Neural progenitor cell (in vitro differentiated cells): Measurements from ENCODE around the gene CACNA1C. TPM values are rescaled to one million over a fixed set of nuclear protein-coding genes. Genes with fewer than 3 reads are reported as not detected.

Experiments
- DNase-seq: peaks from one replicate; pipeline ENCODE4 v3.0.0-alpha.2; 2016; ENCODE audit warnings: low spot score
- H2AFZ ChIP-seq: fragments of 200-600 bp; sonication (generic); replicated peaks from 2 replicates; pipeline ENCODE4 v1.6.1; 2016; ENCODE audit warnings: antibody characterized with exemption
- H3F3A ChIP-seq: fragments of 200-600 bp; sonication (generic); 2 replicates; pipeline ENCODE4 v1.6.1; 2016; ENCODE audit warnings: antibody characterized with exemption, low read depth
- H3K27ac ChIP-seq: fragments of 200-600 bp; sonication (generic); 2 replicates; pipeline ENCODE4 v1.5.1; 2016; ENCODE audit warnings: mild to moderate bottlenecking
- H3K27me3 ChIP-seq: fragments of 200-600 bp; sonication (generic); 2 replicates; pipeline ENCODE4 v1.6.1; 2016; ENCODE audit warnings: mild to moderate bottlenecking, moderate library complexity
- H3K36me3 ChIP-seq: fragments of 200-600 bp; sonication (generic); 2 replicates; pipeline ENCODE4 v1.5.1; 2016
- H3K4me1 ChIP-seq: fragments of 200-600 bp; sonication (generic); 2 replicates; pipeline ENCODE4 v1.6.1; 2016; ENCODE audit warnings: mixed run types
- H3K4me2 ChIP-seq: fragments of 200-600 bp; sonication (generic); 2 replicates; pipeline ENCODE4 v1.6.1; 2016
- H3K4me3 ChIP-seq: fragments of 200-600 bp; sonication (generic); 2 replicates; pipeline ENCODE4 v1.5.1; 2016
- H3K79me2 ChIP-seq: fragments of 200-600 bp; sonication (generic); 2 replicates; pipeline ENCODE4 v1.6.1; 2016; ENCODE audit warnings: low read depth
- H3K9ac ChIP-seq: fragments of 200-600 bp; sonication (generic); 2 replicates; pipeline ENCODE4 v1.6.1; 2016
- H3K9me3 ChIP-seq: fragments of 200-600 bp; sonication (generic); 2 replicates; pipeline ENCODE4 v1.5.1; 2016; ENCODE audit warnings: low read depth
- H4K20me1 ChIP-seq: fragments of 200-600 bp; sonication (generic); 2 replicates; pipeline ENCODE4 v1.6.1; 2016; ENCODE audit warnings: low read depth
- H3K27ac Mint-ChIP-seq: 3 replicates; pipeline ENCODE4 v1.8.0; 2021; ENCODE audit warnings: mixed read lengths
- H3K27me3 Mint-ChIP-seq: 2 replicates; pipeline ENCODE4 v1.8.0; 2022; ENCODE audit warnings: low read depth, mild to moderate bottlenecking, inconsistent platforms, moderate library complexity, mixed read lengths; ENCODE audit not compliant: insufficient read depth
- H3K36me3 Mint-ChIP-seq: 3 replicates; pipeline ENCODE4 v1.8.0; 2021; ENCODE audit warnings: mixed read lengths
- H3K4me1 Mint-ChIP-seq: 3 replicates; pipeline ENCODE4 v1.8.0; 2021; ENCODE audit warnings: mixed read lengths
- H3K4me3 Mint-ChIP-seq: 3 replicates; pipeline ENCODE4 v1.8.0; 2021; ENCODE audit warnings: mild to moderate bottlenecking, moderate library complexity, mixed read lengths
- H3K9me3 Mint-ChIP-seq: 3 replicates; pipeline ENCODE4 v1.8.0; 2020; ENCODE audit warnings: mixed read lengths
- EZH2 ChIP-seq: fragments of 200-600 bp; sonication (generic); IDR thresholded peaks from 2 replicates; pipeline ENCODE4 v1.6.1; 2017; ENCODE audit warnings: antibody characterized with exemption, mild to moderate bottlenecking, moderate library complexity
- EZH2phosphoT487 ChIP-seq: fragments of 200-600 bp; sonication (generic); IDR thresholded peaks from 2 replicates; pipeline ENCODE4 v1.6.1; 2017; ENCODE audit warnings: antibody characterized with exemption
- total RNA-seq: library from RNA; depleted of rRNA; stranded (reverse); fragments of >200 nt; gene quantifications from 2 replicates; pipeline ENCODE4 v1.2.3, GENCODE V29; 2015; ENCODE audit warnings: low replicate concordance
- TF ChIP-seq, protein P1 (sequence below): fragments of 200-600 bp; sonication (generic); IDR thresholded peaks from 2 replicates; pipeline ENCODE4 v1.5.1; 2017; ENCODE audit warnings: antibody characterized with exemption, mild to moderate bottlenecking

The CACNA1C gene
- total RNA-seq, 1 donor from 2014 or later = 2.7 TPM

DNA sequence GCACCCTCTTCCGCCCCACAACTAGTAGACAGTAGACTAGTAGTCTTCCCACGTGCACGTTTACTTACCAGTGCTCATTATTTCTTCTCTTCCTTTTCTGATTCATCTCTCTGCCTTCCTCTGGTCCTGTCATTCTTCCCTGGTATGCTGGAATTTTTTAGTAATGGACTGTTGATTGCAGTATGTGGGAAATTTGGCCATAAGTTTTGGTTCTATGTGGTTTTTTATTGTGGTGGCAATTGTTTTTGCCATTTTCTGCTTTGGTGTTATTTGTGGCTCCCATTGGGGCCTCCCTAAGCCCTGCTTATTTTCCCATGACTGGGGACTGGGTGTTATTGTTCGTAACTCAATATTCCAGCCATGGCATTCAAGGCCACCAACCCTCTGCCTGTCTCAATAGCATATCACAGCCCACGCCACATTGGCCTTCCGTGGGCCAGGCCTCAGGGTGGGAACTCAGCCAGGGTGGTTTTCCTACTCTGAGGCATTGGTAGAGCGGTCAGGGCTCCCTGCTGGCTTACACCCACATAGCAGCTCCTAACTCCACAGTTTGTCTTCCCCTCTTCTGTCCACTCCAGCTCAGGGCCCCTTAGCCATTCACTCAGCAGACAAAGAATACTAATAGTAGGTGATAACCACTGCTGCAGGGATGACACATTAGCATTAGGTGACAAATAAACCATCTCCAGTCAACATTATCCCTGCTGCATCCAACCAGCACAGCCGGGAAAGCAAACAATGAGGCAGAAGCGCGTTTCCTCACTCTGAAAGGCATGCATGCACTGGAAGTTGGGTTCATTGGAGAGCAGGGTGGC, 321.5 kb downstream of the CACNA1C start:
- no peak overlapping the region for H3K4me2 ChIP-seq
- no peaks in the 10 kb centered on the region for H3F3A ChIP-seq
- H3K4me3 ChIP-seq = no peak overlapping the region
- H3K27ac ChIP-seq = no peak overlapping the region
- no peak overlapping the region for H2AFZ ChIP-seq
- peaks cover 11% of the 10 kb centered on the region for H3K4me1 ChIP-seq
- H3K9ac ChIP-seq = no peak overlapping the region
- no peak for TF ChIP-seq EZH2
- TF ChIP-seq EZH2phosphoT487 = no peak
- no peaks in the 10 kb centered on the region for H3K36me3 ChIP-seq
- no peaks in the 10 kb centered on the region for H4K20me1 ChIP-seq
- no peaks in the 10 kb centered on the region for H3K36me3 Mint-ChIP-seq
- H3K27me3 Mint-ChIP-seq = peaks cover 4% of the 10 kb centered on the region
- H3K9me3 ChIP-seq = no peaks in the 10 kb centered on the region
- no peak overlapping the region for H3K4me3 Mint-ChIP-seq
- H3K4me1 Mint-ChIP-seq = peaks cover 46% of the 10 kb centered on the region
- H3K27me3 ChIP-seq = no peaks in the 10 kb centered on the region
- DNase-seq = no peak
- H3K9me3 Mint-ChIP-seq = no peaks in the 10 kb centered on the region
- no peaks in the 10 kb centered on the region for H3K79me2 ChIP-seq
- no peak overlapping the region for H3K27ac Mint-ChIP-seq

DNA sequence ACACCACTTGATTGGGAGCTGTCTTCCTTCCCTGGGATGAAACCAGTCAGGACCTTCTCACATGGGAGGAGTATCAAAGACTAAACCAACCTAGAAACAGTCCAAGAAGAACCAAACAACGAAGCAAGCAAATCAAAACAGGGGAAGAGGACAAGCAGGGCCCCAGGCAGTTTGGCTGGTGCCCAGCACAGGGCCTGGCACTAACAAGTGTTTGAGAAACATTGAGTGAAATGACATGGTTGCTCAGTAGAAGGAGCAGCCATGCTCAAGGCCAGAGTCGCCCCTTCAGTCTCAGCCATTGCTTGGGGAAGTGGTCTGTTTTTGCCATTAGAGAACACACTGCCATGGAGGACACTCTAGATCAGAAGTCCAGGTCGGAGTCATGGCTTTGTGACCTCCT, 323.1 kb downstream of the CACNA1C start:
- Histone ChIP-seq H2AFZ (no peak overlapping the region), H3K79me2 (no peaks in the 10 kb centered on the region), H3K36me3 (no peaks in the 10 kb centered on the region), H3K9ac (no peak overlapping the region), H3F3A (no peaks in the 10 kb centered on the region), H3K4me3 (no peak overlapping the region), H3K4me2 (no peak overlapping the region), H4K20me1 (no peaks in the 10 kb centered on the region), H3K27ac (no peak overlapping the region), H3K9me3 (no peaks in the 10 kb centered on the region), H3K27me3 (no peaks in the 10 kb centered on the region), H3K4me1 (peaks cover 11% of the 10 kb centered on the region)
- no peaks in the 10 kb centered on the region for H3K9me3 Mint-ChIP-seq
- peak overlapping the region; percentile 31 for H3K27ac Mint-ChIP-seq
- H3K36me3 Mint-ChIP-seq = no peaks in the 10 kb centered on the region
- peaks cover 4% of the 10 kb centered on the region for H3K27me3 Mint-ChIP-seq
- DNase-seq = no peak
- peaks cover 42% of the 10 kb centered on the region for H3K4me1 Mint-ChIP-seq
- H3K4me3 Mint-ChIP-seq = no peak overlapping the region
- TF ChIP-seq, protein P1, sequence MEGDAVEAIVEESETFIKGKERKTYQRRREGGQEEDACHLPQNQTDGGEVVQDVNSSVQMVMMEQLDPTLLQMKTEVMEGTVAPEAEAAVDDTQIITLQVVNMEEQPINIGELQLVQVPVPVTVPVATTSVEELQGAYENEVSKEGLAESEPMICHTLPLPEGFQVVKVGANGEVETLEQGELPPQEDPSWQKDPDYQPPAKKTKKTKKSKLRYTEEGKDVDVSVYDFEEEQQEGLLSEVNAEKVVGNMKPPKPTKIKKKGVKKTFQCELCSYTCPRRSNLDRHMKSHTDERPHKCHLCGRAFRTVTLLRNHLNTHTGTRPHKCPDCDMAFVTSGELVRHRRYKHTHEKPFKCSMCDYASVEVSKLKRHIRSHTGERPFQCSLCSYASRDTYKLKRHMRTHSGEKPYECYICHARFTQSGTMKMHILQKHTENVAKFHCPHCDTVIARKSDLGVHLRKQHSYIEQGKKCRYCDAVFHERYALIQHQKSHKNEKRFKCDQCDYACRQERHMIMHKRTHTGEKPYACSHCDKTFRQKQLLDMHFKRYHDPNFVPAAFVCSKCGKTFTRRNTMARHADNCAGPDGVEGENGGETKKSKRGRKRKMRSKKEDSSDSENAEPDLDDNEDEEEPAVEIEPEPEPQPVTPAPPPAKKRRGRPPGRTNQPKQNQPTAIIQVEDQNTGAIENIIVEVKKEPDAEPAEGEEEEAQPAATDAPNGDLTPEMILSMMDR = no peak
- no peak for TF ChIP-seq EZH2phosphoT487
- TF ChIP-seq EZH2 = no peak

DNA sequence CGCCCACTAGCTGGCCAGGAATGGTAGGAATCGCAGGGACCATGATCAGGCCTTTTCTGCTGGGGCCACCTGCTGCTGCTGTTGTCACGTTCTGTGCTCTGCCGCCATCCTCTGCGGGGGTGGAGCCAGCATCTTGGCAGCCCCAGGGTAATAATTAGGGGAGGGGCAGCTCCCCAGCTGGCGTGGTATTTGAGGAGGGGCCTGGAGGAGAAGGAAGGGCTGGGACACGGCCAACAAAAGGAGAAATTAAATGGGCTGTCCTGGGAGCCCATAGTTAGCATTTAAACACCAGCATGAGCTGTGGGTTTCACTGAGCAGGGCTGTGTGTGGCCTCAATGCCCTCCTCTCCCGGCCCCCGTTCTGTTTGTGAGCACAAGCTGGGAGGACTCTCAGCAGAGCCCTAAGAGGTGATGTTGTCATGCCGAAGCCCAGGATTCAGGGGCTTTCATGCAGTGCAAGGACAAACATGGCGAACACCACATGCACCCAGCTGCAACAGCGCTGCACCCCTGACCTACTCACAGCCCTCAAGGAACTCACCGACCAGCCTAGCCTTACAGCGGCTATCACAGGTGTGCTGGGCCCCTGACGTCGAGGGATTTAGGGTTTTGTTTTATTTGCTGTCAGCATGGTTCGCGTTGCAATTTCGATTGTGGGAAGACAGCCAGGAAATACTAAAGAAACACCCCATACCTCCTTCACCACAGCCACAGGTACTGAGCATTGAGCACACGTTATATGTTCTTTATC, 324.3 kb downstream of the CACNA1C start:
- DNase-seq = peak; percentile 61
- TF ChIP-seq, protein P1 = no peak
- no peak for TF ChIP-seq EZH2phosphoT487
- TF ChIP-seq EZH2 = no peak

More for the DNA sequence above, 324.3 kb downstream of the CACNA1C start:
- H2AFZ ChIP-seq = peak overlapping the region; percentile 52
- peaks cover 34% of the 10 kb centered on the region for H3K4me1 Mint-ChIP-seq
- no peaks in the 10 kb centered on the region for H3K36me3 Mint-ChIP-seq
- H3K4me3 ChIP-seq = no peak overlapping the region
- H3K27ac ChIP-seq = no peak overlapping the region
- H3K4me2 ChIP-seq = peak overlapping the region; percentile 43
- H3K79me2 ChIP-seq = no peaks in the 10 kb centered on the region
- H3K9ac ChIP-seq = no peak overlapping the region
- H3K36me3 ChIP-seq = no peaks in the 10 kb centered on the region
- H3K4me3 Mint-ChIP-seq = no peak overlapping the region
- H4K20me1 ChIP-seq = no peaks in the 10 kb centered on the region
- H3K27me3 Mint-ChIP-seq = peaks cover 7% of the 10 kb centered on the region
- no peaks in the 10 kb centered on the region for H3K27me3 ChIP-seq
- no peaks in the 10 kb centered on the region for H3F3A ChIP-seq
- H3K27ac Mint-ChIP-seq = no peak overlapping the region
- H3K4me1 ChIP-seq = peaks cover 11% of the 10 kb centered on the region
- H3K9me3 Mint-ChIP-seq = no peaks in the 10 kb centered on the region
- H3K9me3 ChIP-seq = no peaks in the 10 kb centered on the region
